ENCODE results near the gene LETMD1.

DNA sequence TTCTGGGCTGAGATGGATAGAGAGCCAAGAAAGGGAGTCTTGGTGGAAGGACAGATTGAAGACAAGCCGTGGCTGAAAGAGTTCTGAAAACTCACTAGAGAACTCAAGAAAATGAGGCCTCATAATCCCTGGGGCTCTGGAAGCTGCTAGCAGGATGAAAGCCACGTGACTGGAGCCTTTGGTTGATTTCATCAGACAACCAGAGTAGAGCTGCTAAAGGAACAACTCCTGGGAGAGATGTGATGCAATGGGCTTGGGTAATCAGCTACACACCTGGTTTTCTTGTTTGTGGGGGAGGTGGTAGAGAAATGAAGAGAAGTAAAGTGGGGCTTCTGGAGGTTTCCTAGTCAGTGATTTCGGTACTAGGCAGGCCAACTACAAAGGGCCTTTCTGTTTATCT, 21.9 kb downstream of the LETMD1 start:
- TF ChIP-seq, protein P1, sequence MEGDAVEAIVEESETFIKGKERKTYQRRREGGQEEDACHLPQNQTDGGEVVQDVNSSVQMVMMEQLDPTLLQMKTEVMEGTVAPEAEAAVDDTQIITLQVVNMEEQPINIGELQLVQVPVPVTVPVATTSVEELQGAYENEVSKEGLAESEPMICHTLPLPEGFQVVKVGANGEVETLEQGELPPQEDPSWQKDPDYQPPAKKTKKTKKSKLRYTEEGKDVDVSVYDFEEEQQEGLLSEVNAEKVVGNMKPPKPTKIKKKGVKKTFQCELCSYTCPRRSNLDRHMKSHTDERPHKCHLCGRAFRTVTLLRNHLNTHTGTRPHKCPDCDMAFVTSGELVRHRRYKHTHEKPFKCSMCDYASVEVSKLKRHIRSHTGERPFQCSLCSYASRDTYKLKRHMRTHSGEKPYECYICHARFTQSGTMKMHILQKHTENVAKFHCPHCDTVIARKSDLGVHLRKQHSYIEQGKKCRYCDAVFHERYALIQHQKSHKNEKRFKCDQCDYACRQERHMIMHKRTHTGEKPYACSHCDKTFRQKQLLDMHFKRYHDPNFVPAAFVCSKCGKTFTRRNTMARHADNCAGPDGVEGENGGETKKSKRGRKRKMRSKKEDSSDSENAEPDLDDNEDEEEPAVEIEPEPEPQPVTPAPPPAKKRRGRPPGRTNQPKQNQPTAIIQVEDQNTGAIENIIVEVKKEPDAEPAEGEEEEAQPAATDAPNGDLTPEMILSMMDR (conservative IDR thresholded peaks at IDR 0.05) = no peak
- TF ChIP-seq ZFX (IDR thresholded peaks at IDR 0.05) = no peak
